ENCODE measurements around the gene SYNDIG1.

Gene SYNDIG1

DNA sequence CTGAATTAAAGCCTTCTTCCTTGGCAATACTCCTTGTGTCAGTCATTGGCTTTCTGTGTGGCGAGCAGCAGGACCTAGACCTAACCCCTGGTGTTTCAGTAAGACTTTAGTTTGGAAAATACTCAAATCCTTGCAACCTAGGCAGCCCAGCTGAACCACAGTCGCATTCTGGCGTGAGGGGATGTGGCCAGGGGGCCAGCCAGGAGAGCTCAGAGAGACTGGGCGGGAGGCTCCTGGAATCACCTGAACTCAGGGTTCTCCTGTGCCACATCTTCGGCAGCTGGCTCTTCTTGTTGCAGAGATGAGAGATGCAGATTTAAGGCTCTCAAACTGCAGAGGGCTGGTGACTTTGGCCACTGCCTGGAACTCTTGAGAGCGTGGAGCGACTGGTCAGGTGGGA, 102.7 kb downstream of the SYNDIG1 start:
- DNase-seq, result no peak

DNA sequence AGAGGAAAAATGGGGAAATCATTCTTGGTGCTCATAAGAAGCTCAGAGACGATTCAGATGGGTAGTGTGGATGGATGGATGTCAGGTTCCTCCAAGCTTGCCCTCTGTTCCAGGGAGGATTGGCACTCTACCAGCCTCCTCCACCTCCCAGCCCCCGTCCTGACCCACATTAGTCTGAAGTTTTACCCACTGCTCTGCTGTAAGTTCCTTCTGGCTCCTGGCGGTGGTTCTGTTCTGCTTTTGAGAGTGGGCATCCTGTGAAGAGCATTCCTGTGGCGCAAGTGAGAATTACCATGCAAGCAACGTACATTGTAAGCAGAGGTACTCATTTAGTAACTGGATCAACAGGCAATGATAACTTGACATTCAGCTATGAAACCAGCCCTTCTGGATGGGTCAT, 103.4 kb downstream of the SYNDIG1 start:
- no peak for DNase-seq

DNA sequence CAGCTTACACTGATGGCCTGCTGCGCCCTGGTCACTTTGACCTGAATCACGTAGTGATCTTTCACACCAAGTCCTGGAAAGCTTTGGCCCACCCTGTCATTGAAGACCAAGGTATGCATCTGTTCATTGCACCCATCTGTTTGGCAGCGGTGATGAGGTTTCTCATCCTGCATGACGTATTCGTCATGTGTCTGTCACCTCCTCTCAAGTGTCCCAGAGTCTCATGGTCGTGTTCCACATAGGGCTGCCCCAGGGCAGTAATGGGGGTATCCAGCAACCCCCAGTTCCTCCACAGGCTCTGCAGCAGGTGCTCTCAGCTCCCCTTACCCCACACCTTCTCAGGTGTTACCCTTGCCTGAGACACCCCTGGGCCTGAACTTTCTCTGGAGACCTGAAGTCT, 104.1 kb downstream of the SYNDIG1 start:
- DNase-seq, result no peak

DNA sequence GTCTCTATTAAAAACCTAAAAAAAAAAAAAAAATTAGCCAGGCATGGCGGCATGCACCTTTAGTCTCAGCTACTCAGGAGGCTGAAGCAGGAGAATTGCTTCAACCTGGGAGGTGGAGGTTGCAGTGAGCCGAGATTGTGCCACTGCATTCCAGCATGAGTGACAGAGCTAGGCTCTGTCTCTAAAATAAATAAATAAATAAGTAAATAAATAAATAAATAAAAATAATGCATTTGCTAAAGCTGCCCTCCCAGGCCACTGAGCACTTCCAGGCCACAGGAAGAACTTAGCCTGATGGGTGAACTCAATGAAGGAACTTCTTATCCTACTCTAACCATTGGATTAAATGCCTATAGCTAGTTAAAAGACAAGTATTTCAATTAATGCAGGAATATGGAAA, 104.9 kb downstream of the SYNDIG1 start:
- no peak for DNase-seq

DNA sequence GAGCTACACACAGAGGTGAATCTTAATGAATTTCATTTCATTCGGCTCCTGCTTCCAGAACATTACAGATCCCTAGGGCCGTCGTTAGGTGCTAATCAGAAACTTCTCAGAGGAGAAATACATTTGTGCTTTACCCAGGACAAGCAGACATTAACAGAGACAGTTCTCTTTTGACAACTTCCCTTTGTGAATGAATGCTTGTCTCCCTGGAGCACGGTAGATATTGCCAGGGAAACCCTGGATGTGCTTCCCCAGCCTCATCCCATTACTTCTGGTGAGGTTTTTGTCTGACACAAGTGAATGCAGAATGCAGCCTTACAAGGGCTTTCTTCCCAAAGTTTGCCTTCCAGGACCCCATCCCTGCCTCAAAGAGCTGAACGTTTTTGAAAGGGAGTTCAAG, 105.4 kb downstream of the SYNDIG1 start:
- no peak for DNase-seq

DNA sequence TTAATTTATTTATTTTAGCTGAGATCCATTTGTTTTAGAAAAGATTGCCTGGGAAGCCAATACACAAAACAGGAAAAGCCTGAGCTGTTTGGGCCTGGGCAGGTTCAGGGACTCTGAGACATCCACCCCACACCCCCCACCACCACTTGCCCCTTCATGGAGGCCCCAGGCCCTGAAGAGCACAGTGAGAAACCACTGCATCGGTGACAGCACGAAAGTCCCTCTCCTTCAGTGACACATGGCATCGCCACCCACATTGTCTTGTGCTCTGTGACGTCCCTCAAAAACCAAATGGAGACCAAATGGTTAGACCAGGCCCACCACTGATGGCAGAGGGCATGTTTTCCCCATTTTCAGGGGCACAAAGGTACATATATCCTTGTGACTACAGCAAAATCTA, 106.4 kb downstream of the SYNDIG1 start:
- DNase-seq, result no peak

DNA sequence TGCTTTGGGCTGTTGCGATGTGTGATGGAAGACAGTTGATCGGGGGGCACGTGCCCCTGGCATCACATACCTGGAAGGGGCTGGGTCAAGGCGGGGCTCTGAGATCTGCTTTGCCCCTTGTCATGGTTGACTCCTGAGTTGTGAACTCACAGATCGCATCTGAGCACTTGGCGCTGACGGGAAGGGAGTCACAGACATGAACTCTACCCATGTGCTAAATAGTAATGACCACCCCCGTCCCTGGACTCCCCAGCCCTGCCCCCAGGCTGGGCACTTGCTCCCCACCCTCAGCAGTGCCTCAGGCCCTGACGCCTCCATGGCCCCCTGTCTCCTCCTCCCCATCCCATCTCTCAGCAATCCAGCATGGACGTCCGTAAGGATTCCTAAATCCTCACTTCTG, 107.0 kb downstream of the SYNDIG1 start:
- DNase-seq, result no peak

DNA sequence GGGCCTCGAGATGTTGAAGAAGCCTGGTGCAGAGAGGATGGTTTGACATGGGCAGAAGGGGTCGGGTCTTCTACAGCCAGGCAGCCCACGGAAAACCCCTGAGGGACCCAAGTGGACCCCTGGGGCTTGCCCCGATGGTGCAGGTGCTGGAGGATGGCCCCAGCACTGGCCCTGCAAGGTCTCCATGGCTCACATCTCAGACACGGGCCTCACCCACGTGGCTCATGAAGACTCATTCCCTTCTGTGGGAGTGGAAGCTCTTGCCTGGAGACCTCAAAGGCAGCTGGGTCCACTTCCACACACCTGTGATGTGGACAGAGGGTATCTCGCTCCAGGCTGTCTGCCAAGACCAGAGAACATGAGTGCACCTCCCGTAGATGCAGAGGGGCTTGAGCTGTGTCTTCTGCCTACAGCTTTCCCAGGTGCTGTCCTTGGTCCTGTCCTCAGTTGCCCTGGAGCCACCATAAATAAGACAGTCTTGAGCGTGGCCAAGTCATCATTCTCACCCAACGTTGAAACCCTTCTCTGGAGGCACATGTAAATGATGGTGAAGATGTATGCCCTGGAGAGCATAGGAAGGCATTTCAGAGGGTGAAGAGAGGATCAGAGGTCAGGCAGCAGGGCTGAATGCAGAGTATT, 108.0 kb downstream of the SYNDIG1 start:
- no peak for DNase-seq

DNA sequence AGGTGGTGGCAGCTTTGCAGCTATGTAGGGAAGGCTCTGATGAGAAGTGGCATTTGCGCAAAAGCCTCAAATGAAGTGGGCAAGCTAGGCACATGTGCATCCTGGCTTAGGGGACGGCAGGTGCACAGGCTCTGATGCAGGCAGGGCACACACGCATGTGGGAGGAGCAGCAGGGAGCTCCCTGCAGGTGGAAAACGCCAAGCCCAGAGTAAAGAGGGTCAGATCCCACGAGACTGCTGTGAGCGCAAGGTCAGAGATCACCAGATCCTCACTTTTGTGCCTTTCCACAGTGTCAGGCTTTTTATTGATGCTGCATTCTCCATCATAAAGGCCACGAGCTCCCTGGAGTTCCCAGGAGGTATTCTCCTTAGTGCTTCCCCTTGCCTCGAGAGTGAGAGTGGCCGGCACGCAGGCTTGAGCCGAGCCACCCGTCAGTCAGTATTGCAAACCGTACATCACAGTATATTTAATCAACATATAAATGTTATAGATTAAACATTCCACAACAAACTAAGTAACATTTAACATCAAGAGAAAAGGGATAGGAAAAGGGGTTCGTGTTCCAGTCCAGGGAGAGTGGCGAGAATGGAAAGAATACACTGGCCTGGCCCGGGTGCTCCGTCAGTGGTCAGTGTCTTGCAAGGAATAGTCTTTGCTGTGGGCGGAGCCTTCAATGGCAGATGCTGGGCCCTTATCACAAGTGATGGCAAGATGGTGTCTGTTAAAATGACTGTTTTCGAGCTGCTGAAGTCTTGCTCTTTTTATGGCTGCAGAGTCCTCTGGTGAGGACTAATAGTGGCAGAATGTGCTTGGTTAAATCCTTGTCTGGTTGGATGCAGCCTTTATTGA, 109.4 kb downstream of the SYNDIG1 start:
- DNase-seq, result no peak

DNA sequence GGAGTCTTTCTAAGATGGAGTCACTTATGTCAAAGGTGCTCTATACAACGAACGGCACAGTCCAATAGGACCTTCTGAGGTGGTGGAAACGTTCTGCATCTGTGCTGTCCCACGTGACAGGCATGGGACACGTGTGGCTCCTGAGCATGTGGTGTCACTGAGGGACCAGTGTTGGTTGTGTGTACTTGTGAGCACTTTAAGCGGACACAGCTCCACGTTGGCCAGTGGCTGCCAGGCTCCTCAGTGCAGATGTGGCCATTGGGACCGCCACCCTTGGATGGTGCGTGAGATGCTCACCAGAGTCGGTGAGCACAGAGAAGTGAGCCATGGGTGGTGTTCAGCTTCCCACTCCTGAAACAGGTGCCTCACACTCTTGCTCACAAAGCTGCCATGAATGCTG, 110.0 kb downstream of the SYNDIG1 start:
- no peak for DNase-seq

DNA sequence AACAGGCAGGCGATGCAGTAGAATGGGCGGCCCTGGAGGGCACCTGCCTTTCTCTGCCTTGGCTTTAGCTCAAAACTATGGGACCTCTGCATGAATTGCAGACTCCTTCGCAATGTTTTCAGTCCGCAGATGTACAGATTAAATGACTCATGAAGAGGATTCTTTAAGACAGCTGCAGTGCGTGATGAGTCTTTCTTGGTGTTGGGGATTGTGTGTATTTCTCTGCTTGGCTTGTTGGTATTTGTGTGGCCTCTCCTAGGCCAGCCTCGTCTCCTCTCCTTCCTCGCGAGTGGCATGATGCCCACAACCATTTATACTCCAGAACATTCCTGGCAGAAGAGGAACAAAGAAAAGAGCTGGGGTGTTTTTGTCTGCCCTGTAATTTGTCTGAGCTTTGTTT, 110.6 kb downstream of the SYNDIG1 start:
- DNase-seq, result no peak

DNA sequence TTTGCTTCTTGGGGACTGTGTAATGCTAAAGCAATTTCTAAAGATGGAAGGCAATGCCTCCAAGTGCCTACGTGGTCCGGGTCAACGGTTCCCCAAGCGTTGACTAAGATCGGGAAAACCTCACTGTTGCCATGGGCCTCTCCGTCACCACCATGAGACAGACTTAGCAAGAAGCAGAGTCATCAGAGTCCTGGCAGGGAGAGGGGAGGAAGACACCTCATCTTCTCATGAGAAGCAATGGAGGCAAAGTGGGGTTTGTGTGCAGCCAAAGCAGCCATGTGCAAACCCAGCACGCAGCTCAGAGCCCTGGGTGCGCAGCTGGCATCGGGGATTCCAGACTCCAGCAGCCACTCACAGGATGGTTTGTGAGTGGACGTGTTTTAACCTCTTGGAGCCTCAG, 111.4 kb downstream of the SYNDIG1 start:
- no peak for DNase-seq

DNA sequence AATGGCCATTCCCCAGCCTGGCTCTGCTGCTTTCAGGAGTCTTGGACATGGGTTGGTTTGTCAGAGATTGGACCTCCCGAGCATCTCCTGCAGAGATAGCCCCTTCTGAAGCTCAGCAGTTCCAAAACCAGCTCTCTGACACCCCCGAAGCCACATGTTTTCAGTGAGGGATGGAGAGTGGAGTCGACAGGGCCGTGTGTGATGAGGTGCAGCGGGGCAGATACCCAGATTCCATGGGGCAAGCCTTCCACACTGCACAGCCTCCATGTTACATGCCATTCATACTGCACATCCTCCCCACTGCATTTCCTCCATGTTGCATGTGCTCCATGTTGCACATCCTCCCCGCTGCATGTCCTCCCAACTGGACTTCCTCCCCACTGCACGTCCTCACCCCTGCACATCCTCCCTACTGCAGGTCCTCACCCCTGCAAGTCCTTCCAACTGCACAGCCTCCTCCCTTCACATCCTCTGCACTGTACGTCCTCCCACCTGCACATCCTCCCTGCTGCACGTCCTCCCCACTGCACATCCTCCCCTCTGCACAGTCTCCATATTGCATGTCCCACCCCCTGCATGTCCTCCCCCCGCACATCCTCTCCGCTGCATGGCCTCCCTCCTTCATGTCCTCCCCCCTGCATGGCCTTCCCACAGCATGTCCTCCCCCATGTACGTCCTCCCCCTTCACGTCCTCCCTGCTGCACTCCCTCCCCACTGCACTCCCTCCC, 112.2 kb downstream of the SYNDIG1 start:
- DNase-seq, result no peak

DNA sequence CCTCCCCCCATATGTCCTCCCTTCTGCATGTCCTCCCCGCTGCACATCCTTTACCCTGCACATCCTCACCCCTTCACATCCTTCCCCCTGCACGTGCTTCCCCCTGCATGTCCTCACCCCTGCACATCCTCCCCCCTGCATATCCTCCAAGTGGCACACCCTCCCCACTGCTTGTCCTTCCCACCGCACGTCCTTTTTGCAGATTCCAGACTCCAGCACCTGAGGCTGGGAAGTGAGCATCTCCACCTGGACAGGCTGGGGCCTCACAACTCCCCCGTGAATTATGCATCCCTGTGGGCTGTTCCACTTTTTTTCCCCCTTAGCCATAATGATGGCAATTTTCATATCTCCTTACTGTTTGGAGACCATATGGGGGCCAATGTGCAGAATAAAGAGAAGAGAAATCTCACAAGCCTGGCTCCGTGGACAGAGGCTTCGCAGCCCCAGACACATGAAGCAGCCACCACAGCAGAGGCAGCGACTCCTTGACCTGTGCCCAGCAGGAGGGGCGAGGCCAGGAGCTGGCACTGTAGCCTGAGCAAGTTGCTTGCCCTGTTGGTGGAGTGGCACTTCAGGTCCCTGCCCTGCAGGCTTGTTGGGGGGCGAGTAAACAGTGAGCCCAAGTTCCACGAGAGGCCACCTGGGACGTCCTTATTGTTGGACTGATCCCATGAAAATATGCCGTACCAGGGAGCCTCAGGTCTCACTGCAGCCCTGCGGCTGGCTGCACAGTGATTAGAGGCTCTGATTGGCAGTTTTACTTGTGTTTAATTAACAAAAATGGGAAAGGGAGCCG, 113.1 kb downstream of the SYNDIG1 start:
- no peak for DNase-seq

DNA sequence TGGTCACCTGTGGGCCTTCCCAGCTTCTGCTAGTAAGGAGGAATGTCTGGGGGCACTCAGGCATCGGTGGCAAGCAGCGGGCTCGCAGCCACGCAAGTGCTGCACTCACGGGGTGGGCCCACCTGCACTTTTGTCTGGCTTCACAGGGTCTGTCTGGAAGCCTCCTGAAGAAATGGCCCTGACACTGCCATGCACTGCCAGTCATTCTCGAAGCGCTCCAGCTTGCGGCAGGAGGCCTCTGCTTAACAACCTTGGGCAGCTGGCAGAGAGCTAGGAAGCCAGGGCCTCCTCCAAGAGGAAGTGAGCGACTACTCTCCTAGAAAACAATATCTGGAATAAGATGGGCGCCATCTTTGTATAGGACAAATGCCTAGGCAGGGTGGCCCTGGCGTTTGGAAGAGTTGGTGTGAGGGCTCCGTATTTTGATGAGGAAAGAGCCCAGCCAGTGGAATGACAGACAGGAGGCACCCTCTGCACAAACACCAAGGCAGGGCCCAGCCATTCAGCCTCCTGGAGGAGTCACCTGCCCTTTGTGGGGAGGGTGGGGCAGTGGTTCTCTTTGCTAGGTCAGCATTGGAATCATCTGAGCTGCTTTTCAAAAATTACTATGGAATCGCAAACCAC, 113.9 kb downstream of the SYNDIG1 start:
- no peak for DNase-seq

DNA sequence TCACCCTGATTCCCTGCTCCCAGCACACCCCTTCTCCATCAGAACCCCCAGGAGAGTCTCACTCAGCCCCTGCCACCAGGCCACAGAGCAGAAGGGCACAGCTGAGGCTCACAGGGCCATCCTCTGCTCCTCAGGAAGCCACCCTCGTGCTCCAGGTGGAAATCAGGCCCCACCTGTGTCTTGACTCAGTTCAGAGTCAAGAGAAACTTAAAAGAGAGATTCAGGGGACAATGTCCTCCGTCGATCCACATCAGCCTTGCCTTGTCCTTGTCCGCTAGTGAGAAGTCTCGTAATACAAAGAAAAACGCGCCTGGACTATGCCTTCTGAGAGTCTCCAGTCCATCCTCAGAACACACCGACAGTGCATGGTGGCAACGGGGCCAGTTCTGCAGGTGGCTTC, 114.6 kb downstream of the SYNDIG1 start:
- no peak for DNase-seq

DNA sequence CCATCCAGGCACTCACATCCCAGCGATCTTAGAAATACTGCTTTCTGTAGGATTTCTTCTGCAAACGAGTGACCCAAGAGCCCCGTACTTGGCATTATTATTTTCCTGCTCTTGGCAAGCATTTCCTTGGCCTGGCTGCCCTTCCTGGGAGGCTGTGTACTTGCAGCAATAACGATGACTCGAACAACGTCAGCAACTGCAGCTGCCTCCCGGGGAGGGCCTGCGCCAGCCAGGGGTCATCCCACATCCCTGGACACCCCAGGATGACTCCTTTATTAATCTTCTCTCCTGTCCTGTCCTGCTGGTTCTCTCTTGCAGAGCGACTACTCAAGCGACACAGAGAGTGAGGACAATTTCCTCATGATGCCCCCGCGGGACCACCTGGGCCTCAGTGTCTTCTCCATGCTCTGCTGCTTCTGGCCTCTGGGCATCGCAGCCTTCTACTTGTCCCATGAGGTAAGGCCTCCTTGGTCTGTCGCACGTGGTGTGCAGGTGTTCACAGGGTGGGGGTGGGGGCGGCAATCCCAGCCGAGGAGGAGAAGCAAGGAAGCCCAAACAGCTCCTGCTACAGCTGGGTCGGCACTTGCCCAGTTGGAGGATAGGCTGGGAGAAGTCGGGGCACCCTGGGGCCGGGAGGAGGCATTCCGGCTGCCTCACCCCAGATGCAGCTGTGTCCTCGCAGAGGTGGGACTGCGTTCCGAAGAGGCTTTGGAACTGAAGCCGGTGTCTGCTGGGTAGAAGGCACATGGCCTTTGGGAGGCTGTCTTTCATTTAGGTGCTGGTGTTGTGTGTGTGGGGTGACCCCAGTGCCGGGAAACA, 115.3 kb downstream of the SYNDIG1 start:
- peak; percentile 34 for DNase-seq

DNA sequence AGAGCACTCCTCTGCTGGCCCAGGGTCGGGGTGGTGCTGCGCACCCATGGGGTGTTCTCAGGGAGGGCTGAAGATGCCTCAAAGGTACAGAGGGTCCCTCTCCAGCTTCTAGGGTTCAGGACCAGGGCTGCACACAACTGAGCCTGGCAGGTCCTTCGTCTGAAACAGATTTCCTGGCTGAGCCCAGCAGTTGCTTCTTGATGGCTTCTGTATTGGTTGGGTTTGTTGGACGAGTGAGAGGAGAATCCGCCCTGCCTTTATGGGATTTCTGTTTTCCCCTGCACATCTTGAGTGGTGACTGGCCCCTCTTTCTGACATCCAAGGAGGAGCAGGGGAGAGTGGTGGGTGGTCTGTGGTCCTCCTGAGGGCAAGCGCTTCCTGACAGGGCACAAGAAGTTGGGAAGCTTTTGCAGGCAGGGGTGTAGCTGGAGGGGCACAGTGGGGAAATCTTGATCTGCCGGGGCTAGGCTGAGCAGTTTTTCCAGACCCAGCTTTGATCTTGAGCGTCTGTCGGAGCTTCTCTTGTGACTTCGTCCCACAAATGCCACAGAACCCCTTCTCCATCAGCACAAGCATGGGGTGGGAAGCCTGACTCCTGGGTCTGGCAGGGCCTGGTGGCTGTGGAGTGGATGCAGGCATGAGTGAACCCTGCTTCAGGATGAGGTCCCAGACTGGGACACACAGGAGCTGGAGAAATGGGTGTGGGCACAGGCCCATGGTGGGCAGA, 116.5 kb downstream of the SYNDIG1 start:
- no peak for DNase-seq

DNA sequence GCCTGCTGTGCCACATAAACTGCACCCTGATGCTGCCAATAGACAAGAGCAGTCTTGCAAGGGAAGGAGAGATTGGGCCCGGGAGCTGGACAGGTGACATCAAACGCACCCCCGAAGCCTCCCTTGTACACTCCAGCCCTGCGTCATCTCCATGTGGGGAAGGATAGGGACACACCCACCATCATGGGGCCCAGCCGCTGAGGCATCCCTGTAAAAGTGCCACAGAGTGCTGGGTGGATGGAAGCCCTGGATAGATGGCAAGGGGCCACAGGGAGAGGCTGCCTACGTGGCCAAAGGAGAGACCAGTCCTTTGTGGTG, 117.1 kb downstream of the SYNDIG1 start:
- DNase-seq, result no peak

DNA sequence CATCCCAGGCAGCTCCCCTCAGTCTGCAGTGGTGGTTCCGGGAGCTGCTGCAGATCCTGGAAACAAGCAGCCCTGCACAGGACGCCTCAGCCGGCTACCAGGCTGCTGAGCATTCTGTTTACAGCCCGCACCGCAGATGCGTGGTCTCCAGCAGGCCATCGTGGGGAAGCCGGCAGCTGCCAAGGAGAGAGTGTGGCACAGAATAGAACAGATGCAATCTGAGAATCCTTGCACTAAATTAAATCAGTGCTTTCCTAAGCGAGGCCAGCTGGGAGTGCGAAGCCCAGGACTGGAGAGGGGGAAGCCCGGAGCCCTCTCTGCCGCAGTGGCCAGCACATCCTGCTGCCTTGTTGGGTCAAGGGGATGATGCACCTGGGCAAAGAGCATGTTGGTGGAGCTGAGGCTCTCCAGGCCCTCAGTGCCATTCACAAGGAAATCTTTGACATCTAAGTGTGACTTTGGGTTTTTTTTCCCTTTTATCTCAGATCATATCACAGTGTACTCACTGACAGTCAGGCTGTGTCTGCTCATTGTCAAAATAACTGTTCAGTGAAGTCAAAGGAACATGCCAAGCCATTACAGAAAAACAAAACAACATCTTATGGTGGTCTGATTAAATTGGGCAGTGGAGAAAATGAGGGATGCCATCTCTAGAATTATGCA, 118.1 kb downstream of the SYNDIG1 start:
- peak; percentile 25 for DNase-seq
